Esophagus muscularis mucosa (tissue), 4 donors: ENCODE results near the gene OR1E1.

Source experiments
- CTCF ChIP-seq, 3 experiments: fragments of 200-600 bp in 2 of 3; fragments of 450-650 bp in 1 of 3; sonication (generic) in 2 of 3; IDR thresholded peaks; one replicate each; pipeline ENCODE4 v1.5.1; 2017 to 2019; ENCODE audit warnings: antibody characterized with exemption in 3 of 3, mild to moderate bottlenecking in 2 of 3, moderate library complexity in 1 of 3
- EP300 ChIP-seq: sonication (generic); formaldehyde crosslinking; IDR thresholded peaks from one replicate; pipeline ENCODE4 v1.6.1; 2017; ENCODE audit warnings: antibody characterized with exemption
- POLR2A ChIP-seq: fragments of 450-650 bp; IDR thresholded peaks from one replicate; pipeline ENCODE4 v1.6.1; 2017; ENCODE audit warnings: antibody characterized with exemption, moderate library complexity, mild to moderate bottlenecking, low read depth
- POLR2AphosphoS5 ChIP-seq, 2 donors: sonication (generic); formaldehyde crosslinking; IDR thresholded peaks; one replicate each; pipeline ENCODE4 v1.6.1; 2017; ENCODE audit warnings: antibody characterized with exemption in 2 of 2

GRCh38 chr17:3401786-3402185 lies 3.6 kb upstream of the OR1E1 start:
- no peak for TF ChIP-seq CTCF (IDR thresholded peaks at IDR 0.05)
- TF ChIP-seq POLR2A: no peak
- TF ChIP-seq EP300: no peak
- no peak for TF ChIP-seq POLR2AphosphoS5 (IDR thresholded peaks at IDR 0.05)
